Colonic mucosa (tissue), 4 donors: ENCODE data around the gene SYK. TPM values are rescaled to one million over a fixed set of nuclear protein-coding genes. Genes with fewer than 3 reads are reported as not detected.

Experiments
- DNase-seq: peaks from one replicate; pipeline ENCODE4 v3.0.0-alpha.2; 2020
- H3K27ac ChIP-seq: fragments of 200-600 bp; one replicate; pipeline ENCODE4 v1.8.0; 2021
- H3K27me3 ChIP-seq: fragments of 200-600 bp; one replicate; pipeline ENCODE4 v1.8.0; 2021
- H3K36me3 ChIP-seq: fragments of 200-600 bp; one replicate; pipeline ENCODE4 v1.8.0; 2021
- H3K4me1 ChIP-seq: fragments of 200-600 bp; one replicate; pipeline ENCODE4 v1.8.0; 2021; ENCODE audit warnings: mild to moderate bottlenecking
- H3K4me3 ChIP-seq: fragments of 200-600 bp; one replicate; pipeline ENCODE4 v1.8.0; 2021
- H3K9ac ChIP-seq, 2 donors: one replicate each; pipeline ENCODE4 v1.7.0; 2013; ENCODE audit warnings: control low read depth in 2 of 2, low read depth in 2 of 2, low read length in 2 of 2
- H3K9me3 ChIP-seq: fragments of 200-600 bp; one replicate; pipeline ENCODE4 v1.8.0; 2021
- CTCF ChIP-seq: fragments of 200-600 bp; IDR thresholded peaks from one replicate; pipeline ENCODE4 v1.8.0; 2022; ENCODE audit warnings: antibody characterized with exemption, mild to moderate bottlenecking
- intact Hi-C: fragments of 100-400 bp; cut with DNase I; formaldehyde crosslinking; loops from one replicate; pipeline ENCODE4 v1.14.1; 2022
- total RNA-seq, 2 donors: library from RNA; stranded (reverse); fragmentation: NEBNext Ultra II Directional in 1 of 2; extraction: Animal tissue kit (Norgen Biotek cat#: 25700) in 1 of 2; gene quantifications; one replicate each; pipeline ENCODE4 v1.2.1, GENCODE V29; 2021
- donor health status: healthy.
- donor health status: DM: no; HTN: no; CAD: no.
- donor health status: DM: no; HTN: no; CAD: no.

Gene SYK
- total RNA-seq, 2 donors from 2014 or later, result 58.1 to 92.6 TPM

DNA sequence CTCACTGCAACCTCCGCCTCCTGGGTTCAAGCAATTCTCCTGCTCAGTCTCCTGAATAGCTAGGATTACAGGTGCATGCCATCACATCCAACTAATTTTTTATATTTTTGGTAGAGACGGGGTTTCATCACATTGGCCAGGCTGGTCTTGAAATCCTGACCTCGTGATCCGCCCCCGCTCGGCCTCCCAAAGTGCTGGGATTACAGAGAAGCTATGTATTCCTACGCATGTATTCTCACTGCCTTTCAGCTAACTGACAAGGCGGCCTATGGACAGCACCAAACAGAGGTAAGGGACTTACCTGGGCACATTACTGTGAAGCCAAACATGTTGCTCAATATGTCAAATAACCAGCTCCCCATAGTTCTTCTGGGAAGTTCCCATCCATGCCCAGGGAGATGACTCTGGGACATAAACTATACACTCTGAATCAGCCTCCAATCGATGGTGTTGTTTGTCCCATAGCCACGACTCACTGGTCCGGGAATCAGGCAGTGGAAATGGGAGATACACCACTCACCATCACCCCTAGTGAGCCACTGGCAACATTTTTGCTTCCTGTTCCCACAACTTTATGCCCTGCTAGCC lies 114.6 kb downstream of the SYK start:
- Histone ChIP-seq H3K4me1 (no peaks in the 10 kb centered on the region), H3K36me3 (no peaks in the 10 kb centered on the region), H3K9me3 (no peaks in the 10 kb centered on the region), H3K9ac (no peak overlapping the region), H3K27ac (no peak overlapping the region), H3K4me3 (no peak overlapping the region), H3K27me3 (no peaks in the 10 kb centered on the region)
- no peak for TF ChIP-seq CTCF
- intact Hi-C loops, result loop anchor here (5.0 to 10.0 kb wide), 2 partner anchors 119 to 766 kb away; no protein-coding TSS in a partner anchor
- DNase-seq, result no peak

DNA sequence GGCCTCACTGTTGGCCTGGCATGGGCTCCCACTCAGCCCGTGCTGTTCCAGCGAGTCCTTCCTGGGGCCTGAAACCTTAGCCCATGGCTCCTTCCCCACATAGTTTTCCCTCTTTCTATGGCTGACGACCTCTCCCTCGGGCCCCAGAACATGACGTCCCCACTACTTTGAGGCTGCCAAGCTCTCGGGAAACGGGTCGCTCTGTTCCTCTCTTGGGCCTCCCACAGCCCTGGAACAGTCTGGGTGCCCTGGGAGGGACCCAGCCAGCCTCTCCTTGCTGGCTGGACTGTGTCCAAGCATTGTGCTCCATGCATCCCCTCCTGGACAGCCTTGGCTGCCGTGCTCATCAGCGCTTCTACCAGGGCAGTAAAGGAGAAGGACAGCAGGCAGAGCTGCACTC lies 118.3 kb downstream of the SYK start:
- no peaks in the 10 kb centered on the region for H3K36me3 ChIP-seq
- H3K4me1 ChIP-seq, result no peaks in the 10 kb centered on the region
- no peak overlapping the region for H3K9ac ChIP-seq
- H3K4me3 ChIP-seq, result no peak overlapping the region
- no peaks in the 10 kb centered on the region for H3K9me3 ChIP-seq
- H3K27ac ChIP-seq, result no peak overlapping the region
- no peak for DNase-seq
- no peaks in the 10 kb centered on the region for H3K27me3 ChIP-seq
- no peak for TF ChIP-seq CTCF
- intact Hi-C loops, result loop anchor here (5.0 to 10.0 kb wide), 2 partner anchors 115 to 762 kb away; no protein-coding TSS in a partner anchor

DNA sequence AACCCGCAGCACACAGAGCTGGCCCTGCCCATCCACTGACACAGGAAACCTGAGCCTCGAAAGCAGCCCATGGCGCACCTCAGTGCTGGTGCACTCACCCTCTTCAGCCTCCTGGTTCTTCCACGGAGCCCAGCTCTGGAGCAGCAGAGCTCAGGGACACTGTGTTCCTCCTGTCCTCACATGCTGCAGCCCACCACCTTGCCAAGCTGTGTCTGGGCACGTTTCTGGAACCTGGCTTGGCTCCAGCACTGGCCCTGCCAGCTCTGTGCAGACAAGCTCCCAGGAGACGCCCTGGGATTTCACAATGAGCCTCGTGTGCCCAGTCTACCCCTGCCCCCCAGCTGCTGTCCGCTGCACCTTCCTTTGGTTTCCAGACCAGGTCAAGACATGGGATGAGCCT lies 119.5 kb downstream of the SYK start:
- no peaks in the 10 kb centered on the region for H3K4me1 ChIP-seq
- no peaks in the 10 kb centered on the region for H3K9me3 ChIP-seq
- no peak overlapping the region for H3K9ac ChIP-seq
- H3K27me3 ChIP-seq, result no peaks in the 10 kb centered on the region
- H3K4me3 ChIP-seq, result no peak overlapping the region
- H3K27ac ChIP-seq, result no peak overlapping the region
- TF ChIP-seq CTCF, result no peak
- DNase-seq, result no peak
- intact Hi-C loops, result no loop called here
- no peaks in the 10 kb centered on the region for H3K36me3 ChIP-seq

GRCh38 chr9:90921969-90922368 lies 120.3 kb downstream of the SYK start:
- no peaks in the 10 kb centered on the region for H3K9me3 ChIP-seq
- intact Hi-C loops, result no loop called here
- no peak for TF ChIP-seq CTCF
- no peak overlapping the region for H3K9ac ChIP-seq
- no peak overlapping the region for H3K4me3 ChIP-seq
- no peaks in the 10 kb centered on the region for H3K27me3 ChIP-seq
- no peak for DNase-seq
- H3K4me1 ChIP-seq, result no peaks in the 10 kb centered on the region
- H3K27ac ChIP-seq, result no peak overlapping the region
- H3K36me3 ChIP-seq, result no peaks in the 10 kb centered on the region

GRCh38 chr9:90925581-90926257 lies 124.1 kb downstream of the SYK start:
- Histone ChIP-seq H3K4me3 (no peak overlapping the region), H3K36me3 (no peaks in the 10 kb centered on the region), H3K4me1 (no peaks in the 10 kb centered on the region), H3K27ac (no peak overlapping the region), H3K9me3 (no peaks in the 10 kb centered on the region), H3K27me3 (no peaks in the 10 kb centered on the region), H3K9ac (no peak overlapping the region)
- intact Hi-C loops, result no loop called here
- no peak for DNase-seq
- TF ChIP-seq CTCF, result no peak
